ENCODE data around the gene ENDOV. TPM values are rescaled to one million over a fixed set of nuclear protein-coding genes. Genes with fewer than 3 reads are reported as not detected.

ENDOV gene
- total RNA-seq, 4 donors from 2014 or later = 17.1 to 47.8 (median 19.3) TPM

DNA sequence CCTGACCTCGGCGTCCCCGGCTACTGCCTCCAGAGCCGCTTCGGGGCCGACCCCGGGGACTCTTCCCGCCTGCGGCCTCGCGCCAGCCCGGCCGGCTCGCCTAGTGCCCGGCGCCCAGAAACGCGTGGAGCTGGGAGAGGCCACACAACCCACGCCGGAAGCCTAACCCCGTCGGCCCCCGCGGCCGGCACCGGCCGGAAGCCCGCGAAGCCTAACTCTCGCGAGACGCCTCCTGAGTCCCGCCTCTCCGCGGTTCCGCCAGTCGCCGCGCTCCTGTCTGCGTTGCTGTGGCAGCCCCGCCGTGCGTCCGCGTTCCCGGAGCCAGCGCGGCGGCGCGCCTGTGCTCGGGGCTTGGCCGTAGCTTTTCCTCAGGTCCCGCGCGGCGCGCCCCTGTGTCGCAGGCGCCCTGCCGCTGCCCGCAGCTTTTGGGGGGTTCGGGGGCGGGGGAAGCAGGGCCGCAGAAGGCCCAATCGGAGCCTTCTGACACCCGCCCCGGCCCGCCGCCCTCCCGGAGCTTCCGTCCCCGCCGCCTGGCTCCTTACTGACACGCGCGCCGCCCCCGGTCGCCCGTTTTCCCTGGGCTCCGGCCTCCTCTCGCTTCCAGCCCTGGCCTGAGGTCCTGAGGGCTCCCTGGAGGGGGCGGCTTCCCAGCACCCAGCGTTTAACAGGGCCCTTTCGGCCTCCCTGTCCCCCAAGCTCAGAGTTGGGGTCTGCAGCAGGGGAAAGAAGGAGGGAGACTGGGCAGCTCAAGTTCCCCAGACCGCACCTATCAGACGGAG is 39.8 kb downstream of the ENDOV start:
- DNase-seq (ENCODE audit: low spot score in 2 of 2) = peak; percentile 95 to 98
- 0% methylated on average over 59 of the region's 88 CpGs for WGBS
- Histone ChIP-seq H3K4me3 (peak overlapping the region; percentile 60), H3K27me3 (no peaks in the 10 kb centered on the region), H3K36me3 (no peaks in the 10 kb centered on the region), H3K9me3 (no peaks in the 10 kb centered on the region), H3K4me1 (peaks cover 32% of the 10 kb centered on the region), H3K27ac (peak overlapping the region; percentile 90)
- TF ChIP-seq POLR2AphosphoS5 (IDR thresholded peaks at IDR 0.05) (peak in 2 of 3 donors; percentile 77 to 82), POLR2A (IDR thresholded peaks at IDR 0.05) (peak in 1 of 2 donors; percentile 82), EP300 (IDR thresholded peaks at IDR 0.05) (no peak)
- TF ChIP-seq, protein P1, sequence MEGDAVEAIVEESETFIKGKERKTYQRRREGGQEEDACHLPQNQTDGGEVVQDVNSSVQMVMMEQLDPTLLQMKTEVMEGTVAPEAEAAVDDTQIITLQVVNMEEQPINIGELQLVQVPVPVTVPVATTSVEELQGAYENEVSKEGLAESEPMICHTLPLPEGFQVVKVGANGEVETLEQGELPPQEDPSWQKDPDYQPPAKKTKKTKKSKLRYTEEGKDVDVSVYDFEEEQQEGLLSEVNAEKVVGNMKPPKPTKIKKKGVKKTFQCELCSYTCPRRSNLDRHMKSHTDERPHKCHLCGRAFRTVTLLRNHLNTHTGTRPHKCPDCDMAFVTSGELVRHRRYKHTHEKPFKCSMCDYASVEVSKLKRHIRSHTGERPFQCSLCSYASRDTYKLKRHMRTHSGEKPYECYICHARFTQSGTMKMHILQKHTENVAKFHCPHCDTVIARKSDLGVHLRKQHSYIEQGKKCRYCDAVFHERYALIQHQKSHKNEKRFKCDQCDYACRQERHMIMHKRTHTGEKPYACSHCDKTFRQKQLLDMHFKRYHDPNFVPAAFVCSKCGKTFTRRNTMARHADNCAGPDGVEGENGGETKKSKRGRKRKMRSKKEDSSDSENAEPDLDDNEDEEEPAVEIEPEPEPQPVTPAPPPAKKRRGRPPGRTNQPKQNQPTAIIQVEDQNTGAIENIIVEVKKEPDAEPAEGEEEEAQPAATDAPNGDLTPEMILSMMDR (IDR thresholded peaks at IDR 0.05) = no peak

GRCh38 chr17:80455336-80455710 is 40.4 kb downstream of the ENDOV start:
- peak in 1 of 2 donors; percentile 87 for DNase-seq (ENCODE audit: low spot score in 2 of 2)
- peak overlapping the region; percentile 60 for H3K4me3 ChIP-seq
- H3K4me1 ChIP-seq = peaks cover 32% of the 10 kb centered on the region
- TF ChIP-seq EP300 (IDR thresholded peaks at IDR 0.05) (no peak), POLR2A (IDR thresholded peaks at IDR 0.05) (no peak), POLR2AphosphoS5 (IDR thresholded peaks at IDR 0.05) (no peak)
- TF ChIP-seq, protein P1 (IDR thresholded peaks at IDR 0.05) = no peak
- no peaks in the 10 kb centered on the region for H3K27me3 ChIP-seq
- WGBS = 2% methylated on average over 18 of the region's 20 CpGs
- H3K9me3 ChIP-seq = no peaks in the 10 kb centered on the region
- H3K36me3 ChIP-seq = no peaks in the 10 kb centered on the region
- peak overlapping the region; percentile 90 for H3K27ac ChIP-seq

DNA sequence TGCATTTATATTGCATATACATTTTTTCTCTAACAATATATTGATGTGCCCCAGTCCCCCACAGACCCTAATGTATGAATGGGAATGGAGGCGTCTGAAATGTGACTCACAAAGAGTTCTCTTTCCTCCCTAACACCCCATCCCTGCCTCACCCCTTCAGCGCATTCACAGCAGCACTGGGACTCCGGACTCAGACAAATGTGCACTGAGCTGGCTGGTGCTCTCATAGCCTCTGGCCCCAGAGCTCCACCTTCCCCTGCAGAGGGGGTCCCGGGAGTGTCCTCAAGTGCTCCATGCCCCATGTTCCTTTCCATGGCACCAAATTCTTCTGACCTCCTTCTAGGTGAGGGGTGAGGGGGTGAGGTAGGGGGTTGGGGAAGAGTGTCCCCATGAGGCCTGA is 40.8 kb downstream of the ENDOV start:
- WGBS = 26% methylated on average over 4 of the region's 4 CpGs
- DNase-seq (ENCODE audit: low spot score in 2 of 2) = no peak
- Histone ChIP-seq H3K9me3 (no peaks in the 10 kb centered on the region), H3K36me3 (no peaks in the 10 kb centered on the region), H3K27me3 (no peaks in the 10 kb centered on the region), H3K4me3 (peak overlapping the region; percentile 60), H3K4me1 (peaks cover 32% of the 10 kb centered on the region), H3K27ac (no peak overlapping the region)
- TF ChIP-seq POLR2AphosphoS5 (IDR thresholded peaks at IDR 0.05) (no peak), EP300 (IDR thresholded peaks at IDR 0.05) (no peak), POLR2A (IDR thresholded peaks at IDR 0.05) (no peak)
- TF ChIP-seq, protein P1 (IDR thresholded peaks at IDR 0.05) = no peak

DNA sequence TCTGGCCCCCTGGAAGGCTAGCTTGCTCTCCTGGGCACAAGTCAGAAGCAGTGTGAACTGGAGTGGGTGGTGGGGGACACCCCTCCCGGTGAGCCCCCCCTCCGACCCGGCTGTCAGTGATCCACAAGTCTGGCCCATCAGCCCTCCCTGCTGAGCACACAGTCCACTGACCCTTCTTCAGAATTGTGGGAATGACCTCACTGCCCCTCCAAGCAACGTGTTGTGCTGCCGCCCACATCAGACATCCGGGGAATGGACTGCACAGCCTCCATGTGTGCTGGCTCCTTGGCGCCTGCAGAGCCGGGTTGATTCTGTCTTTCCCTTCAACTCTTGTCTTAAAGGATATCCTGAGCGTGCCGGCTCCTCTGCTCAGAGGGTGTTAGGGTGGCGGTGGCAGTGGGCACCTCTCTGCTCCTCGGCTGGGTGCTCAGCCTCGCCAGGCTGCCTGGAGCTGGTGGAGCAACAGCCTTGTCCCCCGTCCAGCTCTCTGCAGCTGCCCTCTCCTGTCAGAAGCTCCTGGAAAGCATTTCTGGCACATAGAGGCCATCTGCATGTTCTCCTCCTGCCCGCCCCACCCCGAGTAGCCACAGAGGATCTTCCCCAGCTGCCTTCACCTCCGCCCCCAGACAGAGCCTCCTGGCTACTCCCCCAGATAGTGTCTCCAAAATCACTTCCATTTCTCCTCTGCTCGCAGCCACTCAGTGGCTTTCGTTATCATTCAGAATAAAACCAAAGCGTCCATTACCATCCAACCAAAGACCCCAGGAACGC is 41.7 kb downstream of the ENDOV start:
- TF ChIP-seq POLR2A (IDR thresholded peaks at IDR 0.05) (no peak), EP300 (IDR thresholded peaks at IDR 0.05) (no peak), POLR2AphosphoS5 (IDR thresholded peaks at IDR 0.05) (no peak)
- TF ChIP-seq, protein P1 (IDR thresholded peaks at IDR 0.05) = no peak
- Histone ChIP-seq H3K36me3 (no peaks in the 10 kb centered on the region), H3K27ac (no peak overlapping the region), H3K4me3 (peak overlapping the region; percentile 2), H3K27me3 (no peaks in the 10 kb centered on the region), H3K4me1 (peaks cover 32% of the 10 kb centered on the region), H3K9me3 (no peaks in the 10 kb centered on the region)
- 63% methylated on average over 14 of the region's 21 CpGs for WGBS
- DNase-seq (ENCODE audit: low spot score in 2 of 2) = no peak

All from suprapubic skin (tissue), 4 donors.